Activated CD4-positive, alpha-beta T cell treated with anti-CD3 and anti-CD28 coated beads for 24 hours (primary cell): ENCODE results near the gene CASP2.

Experiments
- DNase-seq, 2 donors: peaks; one replicate each; pipeline ENCODE4 v3.0.0-alpha.2; 2020; ENCODE audit warnings: low read depth in 2 of 2

CASP2 gene

DNA sequence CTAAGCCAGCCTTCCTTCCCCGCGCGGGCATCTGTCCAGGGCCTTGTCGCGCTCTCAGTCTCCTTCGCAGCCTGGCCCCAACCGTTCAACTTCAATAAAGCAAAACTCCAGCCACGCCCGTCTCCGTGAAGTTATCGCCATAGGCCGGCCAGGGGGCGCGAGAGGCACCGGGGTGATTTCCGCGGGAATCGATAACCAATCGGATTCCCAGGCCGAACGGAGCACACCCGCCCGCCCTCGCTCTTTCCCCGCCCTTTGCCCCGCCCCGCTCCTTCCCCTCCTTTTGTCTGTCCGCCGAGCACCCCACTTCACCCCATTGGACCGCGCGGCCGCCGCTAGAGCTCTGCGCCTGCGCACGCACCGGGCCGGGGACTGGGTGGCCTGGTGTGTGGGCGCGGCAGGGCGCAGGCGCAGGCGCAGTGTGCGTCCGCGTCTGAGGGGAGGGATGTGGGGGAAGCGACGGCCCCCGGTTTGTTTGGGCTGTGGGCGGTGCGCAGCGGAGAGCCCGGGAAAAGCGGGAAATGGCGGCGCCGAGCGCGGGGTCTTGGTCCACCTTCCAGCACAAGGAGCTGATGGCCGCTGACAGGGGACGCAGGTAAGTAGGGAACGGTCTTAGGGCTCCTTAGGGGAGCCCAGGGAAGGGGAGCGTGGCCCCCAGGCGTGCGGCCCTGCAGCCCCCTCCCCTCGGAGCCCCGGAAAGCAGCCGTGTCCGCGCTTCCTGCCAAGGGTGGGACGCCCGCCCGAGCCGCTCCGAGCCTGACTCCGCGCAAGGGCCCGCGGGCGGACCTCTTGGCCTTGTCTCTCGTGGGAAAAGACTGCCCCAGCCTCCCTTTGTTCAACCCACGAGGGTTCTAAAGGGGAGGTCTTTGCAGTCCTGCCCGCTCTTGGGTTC is at the start of gene CASP2:
CASP2 (plus strand) TSS at position 417 of the 892 bp plus-strand sequence; CDS start at position 522, 105 bp downstream.
- DNase-seq, result peak; percentile 98

DNA sequence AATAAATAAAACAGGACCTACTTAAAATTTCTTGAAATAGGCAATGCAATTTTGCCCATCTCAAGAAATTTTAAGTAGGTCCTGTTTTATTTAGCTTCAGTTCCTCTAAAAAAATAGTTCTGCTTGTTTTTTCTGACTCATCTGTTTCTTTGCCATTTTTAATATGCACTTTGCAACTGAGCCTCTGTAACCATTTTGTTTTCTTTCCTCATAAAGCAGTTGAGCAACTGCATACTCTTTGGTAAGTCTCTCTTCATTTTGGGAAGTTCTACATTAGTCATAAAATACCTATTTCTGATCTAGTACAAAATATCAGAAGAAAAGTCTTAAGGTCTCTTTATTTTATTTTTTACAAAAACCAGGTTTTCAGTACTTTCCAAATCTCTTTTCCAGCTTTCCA is 48.3 kb upstream of the CASP2 start:
- DNase-seq, result no peak

DNA sequence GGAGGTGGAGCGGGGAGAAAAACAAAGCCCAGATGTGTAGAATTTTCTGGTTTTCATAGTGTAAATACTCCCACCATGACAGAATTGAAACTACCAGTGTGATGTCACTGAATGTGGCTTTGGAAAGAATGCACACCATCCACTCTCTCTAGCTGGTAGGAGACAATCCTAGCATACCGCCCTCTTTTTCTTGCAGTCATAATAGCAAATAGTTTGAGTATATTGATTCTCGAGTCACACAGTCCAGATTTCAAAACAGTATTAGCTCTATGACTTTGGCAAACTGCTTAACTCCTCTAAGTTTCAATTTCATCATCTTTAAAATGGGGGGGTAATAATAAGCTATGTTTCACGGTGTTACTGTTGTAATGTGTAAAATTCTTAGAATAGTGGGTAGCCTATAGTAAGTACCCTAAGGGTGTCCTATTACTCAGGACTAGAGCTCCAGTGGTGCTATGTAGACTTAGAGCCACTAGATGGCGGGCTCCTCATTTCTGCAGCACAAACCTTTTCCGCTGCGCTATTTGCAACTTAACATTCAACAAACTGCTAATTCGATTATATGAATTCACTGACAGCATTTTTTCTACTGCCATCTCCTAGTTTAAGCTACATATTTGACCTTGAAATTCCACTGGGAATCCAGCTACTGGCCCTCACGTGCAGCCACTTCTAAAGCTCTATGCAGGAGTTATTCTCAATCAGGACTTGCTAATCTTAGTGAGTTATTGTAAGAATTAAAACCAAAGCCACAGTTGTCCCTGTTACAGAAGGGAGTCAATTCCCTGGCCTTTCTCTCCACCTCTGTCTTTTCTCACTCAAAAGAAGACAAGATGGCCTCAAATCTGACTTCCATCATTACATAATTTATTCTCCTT is 47.6 kb upstream of the CASP2 start:
- DNase-seq, result peak; percentile 45 to 60

DNA sequence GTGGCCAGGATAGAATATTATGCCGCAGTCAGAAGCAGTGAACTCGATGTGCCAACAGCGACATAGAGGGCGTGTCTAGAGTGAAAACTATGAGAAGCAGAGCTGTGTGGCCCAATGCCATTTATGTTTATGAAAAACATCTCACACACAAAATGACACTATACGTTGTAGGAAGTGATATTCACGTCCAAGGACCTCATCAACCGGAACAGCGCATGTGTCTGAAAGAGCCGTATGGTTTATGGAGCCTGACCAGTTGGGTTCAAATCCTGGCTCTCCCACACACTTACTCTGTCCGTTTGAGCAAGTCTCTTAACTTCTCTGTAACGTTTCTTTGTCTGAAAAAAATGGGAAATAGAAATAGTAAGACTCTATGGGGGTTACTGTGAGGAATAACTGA is 45.8 kb upstream of the CASP2 start:
- no peak for DNase-seq

DNA sequence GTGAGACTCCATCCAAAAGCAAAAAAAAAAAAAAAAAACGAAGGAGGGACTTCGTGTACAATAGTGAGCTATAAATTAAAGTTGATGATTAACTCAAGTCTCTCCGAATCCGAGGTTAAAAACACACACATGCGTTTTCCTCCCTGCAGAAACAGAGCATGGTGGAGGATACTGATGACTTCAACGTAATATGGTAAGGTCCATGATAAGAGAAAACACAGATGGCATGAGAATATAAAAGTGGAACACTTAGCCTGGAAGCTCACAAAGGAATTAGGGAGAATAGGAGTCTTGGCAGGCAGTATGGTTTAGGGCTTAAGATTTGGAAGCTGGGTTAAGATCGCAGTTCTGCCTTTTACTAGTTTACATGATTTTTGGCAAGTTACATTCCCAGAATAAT is 45.0 kb upstream of the CASP2 start:
- DNase-seq, result no peak

DNA sequence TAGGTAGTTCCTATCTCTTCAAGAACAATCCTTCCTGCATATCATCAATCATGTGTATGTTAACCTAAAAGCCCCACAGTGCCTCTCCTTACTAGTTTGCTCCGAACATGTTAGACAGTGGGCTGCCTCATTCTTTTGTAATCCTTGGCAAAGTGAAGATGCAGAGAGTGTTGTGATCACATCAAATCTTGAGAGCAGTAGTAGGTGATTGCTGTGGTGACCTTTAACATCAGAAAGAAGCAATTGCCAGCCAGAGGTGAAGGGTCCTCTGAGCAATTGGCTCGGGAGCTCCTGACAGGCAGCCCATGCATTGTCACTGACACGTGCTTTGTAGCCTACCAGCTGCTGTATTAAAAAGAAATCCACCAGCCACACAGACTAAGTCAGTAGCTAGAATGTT is 44.5 kb upstream of the CASP2 start:
- no peak for DNase-seq

DNA sequence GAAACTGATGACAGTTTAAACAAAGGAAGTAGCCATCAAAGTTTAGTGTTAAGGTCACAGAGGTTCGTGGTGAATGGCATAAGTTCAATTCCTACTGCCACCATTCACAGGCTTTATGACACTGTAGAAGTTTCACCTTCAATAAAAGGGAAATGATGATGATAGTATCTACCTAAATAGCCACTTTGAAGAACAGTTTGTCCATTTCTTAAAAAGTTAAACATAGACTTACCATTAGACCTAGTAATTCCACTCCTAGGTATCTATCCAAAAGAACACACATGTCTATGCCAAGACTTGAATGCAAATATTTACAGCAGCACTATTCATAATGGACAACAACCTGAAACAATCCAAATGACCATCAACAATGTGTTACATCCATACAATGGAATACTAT is 43.8 kb upstream of the CASP2 start:
- DNase-seq, result no peak

DNA sequence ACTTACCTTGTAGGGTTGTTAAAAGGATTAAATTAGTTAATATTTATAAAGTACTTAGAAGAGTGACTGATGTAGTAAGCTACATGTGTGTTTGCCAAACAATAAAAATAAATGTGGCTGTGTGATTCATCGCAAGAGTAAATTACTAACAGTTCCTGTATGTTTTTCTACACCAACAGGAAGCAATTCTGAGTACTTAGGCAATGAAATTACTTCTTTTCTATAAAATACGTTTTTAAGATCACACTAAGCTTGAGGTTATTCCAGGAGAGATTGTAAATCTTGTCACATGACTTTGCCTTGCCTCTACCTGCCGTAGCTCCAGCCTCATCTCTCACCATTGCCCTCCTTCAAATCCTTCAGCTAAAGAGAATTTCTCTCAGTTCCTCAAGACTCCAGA is 43.0 kb upstream of the CASP2 start:
- no peak for DNase-seq

DNA sequence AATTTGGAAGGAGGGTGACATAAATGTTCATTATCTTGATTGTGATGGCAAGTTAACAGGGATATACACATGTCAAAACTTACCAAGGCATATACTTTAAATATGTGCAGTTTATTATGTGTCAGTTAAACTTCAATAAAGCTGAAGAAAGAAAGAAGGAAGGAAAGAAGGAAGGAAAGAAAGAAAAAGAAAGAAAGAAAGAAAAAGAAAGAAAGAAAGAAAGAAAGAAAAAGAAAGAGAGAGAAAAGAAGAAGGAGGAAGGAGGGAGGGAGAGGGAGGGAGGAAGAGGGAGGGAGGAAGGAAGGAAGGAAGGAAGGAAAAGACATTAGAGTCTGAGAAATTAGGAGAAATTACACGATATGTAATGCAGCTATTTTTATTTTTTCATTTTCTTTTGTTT is 40.8 kb upstream of the CASP2 start:
- DNase-seq, result no peak

DNA sequence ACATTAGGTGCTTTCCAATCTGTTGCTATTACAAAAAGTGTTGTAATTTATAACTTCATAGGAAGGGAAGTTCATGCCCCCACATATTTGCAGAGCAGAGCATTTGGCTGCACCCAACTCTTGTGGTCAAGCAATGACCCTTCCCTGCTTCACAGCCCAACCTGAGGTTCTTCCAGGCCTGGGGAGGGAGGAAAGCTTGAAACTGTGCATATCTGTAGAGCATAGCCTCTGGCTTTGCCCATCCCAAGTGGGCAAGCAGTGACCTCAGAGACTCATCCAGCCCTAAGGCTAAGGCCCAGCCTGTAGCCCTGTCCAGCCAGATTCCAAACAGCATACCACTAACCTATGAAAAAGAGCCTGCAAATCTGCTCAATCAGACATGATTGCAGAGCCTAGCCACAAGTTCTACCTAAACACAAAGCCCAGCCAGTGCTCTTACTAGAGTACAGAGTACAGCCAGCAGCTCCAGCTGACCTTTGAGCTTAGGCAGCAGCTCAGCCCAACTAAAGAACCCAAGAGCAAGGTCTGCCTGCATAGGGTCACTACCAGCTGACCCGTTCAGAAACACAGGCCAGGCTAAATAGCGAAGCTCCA is 39.3 kb upstream of the CASP2 start:
- no peak for DNase-seq

DNA sequence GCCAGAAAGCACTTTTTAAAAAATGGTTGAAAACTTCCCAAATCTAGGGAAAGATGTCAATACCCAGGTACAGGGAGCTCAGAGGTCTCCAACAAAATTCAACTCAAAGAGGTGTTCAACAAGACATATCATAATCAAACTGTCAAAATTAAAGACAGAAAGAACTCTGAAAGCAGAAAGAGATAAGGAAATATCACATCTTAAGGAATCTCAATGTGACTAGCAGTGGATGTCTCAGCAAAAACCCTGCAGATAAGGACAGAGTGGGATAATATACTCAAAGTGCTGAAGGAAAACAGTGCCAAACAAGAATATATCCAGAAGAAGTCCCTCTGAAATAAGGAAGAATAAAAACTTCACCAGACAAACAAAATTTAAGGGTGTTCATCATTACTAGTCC is 38.0 kb upstream of the CASP2 start:
- no peak for DNase-seq

DNA sequence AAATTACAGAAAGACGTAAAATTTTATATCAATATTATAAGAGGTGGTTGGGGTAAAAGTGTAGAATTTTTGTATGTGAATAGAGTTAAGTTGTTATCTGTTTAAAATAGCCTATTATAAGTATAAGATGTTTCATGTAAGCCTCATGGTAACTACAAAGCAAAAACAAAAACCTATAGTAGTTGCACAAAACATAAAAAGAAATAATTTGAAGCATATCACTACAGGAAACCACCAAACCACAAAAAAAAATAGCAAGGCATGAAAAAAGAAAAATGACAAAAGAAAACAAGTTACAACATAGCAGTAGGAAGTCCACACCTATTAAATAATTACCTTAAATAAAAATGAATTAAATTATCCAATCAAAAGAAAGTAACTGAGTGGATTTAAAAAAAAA is 37.3 kb upstream of the CASP2 start:
- DNase-seq, result no peak

DNA sequence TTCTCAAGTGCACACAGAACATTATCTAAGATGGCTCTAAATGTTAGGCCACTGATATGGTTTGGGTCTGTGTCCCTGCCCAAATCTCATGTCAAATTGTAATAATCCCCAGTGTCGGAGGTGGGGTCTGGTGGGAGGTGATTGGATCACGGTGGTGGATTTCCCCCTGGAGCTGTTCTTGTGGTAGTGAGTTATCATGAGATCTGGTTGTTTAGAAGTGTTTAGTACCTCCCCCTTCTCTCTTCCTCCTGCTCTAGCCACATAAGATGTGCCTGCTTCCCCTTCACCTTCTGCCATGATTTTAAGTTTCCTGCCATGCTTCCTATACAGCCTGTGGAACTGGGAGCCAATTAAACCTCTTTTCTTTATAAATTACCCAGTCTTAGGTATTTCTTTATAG is 36.1 kb upstream of the CASP2 start:
- DNase-seq, result no peak

DNA sequence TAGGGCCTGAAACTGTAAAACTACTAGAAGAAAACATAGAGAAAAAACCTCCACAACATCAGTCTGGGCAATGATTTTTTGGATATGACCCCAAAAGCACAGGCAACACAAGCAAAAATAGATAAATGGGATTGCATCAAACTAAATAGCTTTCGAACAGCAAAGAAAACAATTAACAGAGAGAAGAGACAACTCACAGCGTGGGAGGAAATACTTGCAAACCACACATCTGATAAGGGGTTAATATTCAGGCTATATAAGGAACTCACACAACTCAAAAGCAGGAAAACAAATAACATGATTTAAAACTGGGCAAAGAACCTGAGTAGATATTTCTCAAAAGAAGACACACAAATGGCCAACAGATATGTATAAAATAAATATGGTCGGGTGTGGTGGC is 32.6 kb upstream of the CASP2 start:
- no peak for DNase-seq

DNA sequence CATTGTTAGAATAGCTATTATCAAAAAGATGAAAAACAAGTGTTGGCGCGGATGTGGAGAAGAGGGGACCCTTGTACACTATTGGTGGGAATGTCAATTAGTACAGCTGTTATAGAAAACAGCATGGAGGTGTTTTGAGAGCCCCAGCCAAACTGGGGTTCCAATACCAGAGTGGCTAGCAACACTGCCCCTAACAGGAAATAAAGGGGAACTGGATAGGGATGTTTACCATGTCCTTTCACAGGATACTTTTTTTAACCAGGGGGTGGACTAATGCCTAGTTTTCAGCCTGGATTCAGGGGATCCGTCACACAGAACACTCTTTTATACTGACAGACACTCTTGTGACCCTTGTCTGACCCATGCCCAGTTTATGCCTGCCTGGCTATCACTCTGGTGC is 31.8 kb upstream of the CASP2 start:
- DNase-seq, result no peak

DNA sequence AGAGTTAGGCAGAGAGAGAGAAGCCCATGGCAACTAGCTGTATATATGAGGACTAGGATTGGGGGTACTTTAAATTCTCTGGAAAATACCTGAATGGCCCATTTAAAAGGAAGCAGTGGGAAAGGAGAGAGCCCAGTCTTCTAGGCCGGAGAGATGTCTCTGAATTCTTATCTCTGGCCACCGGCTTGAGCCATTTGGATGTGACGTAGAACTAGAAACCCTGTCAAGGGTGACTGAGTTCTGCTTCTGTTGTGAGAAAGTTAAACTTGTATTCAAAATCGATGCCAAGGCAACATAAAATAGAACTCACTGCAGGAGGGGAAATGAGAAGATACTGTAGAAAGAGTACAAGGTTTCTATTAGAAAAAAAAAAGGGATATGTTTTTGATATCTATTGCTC is 31.2 kb upstream of the CASP2 start:
- no peak for DNase-seq

DNA sequence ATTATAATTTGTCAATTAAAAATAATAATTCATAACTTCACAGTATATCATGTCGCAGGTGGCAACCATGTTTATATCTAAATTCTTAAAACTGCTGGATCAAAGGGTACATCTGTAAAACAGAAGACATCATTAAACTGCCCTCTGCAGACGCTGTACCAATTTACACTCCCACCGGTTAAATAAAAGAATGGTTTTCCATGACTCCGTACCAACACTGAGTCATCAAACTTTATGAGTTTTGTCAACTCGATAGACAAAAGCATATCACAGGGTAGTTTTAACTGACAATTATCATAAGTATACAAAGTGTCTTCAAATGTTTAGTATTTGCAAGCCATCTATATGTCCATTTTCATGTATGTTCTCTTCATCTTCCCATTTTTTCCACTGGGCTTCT is 30.6 kb upstream of the CASP2 start:
- DNase-seq, result no peak

DNA sequence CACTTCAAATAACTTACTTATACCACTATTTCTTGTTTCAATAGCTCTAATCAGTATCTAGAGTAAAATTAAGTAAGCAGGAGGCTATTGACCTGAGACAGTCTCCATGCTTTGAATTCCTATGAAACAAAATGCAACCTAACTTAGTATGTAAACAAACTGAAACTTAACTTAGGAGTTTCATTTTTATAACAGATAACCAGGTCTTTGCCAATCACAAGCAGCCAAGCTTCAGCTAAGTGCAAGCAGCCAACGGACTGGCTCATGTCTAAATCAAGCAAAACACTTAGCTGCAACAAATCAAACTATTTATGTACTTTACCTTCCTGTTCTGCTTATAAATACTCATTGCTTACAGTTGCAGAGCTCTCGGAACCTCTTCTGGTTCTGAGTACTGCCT is 29.3 kb upstream of the CASP2 start:
- no peak for DNase-seq

DNA sequence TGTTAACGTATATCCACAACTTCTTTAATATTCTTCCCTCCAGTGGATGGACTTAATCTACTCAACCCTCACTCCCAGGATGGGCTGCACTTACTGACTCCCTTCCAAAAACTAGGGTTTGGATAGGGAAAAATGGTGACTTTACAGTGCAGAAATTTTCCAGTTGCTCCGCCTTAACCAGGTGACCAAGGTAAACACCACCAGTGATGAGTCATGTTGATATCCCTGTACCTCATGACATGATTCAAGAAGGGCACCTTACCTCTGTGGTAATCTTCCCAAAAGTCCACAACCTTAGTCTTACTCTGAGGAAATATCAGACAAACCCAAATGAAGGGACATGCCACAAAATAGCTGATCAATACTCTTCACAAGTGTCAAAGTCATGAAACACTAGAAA is 28.4 kb upstream of the CASP2 start:
- no peak for DNase-seq

DNA sequence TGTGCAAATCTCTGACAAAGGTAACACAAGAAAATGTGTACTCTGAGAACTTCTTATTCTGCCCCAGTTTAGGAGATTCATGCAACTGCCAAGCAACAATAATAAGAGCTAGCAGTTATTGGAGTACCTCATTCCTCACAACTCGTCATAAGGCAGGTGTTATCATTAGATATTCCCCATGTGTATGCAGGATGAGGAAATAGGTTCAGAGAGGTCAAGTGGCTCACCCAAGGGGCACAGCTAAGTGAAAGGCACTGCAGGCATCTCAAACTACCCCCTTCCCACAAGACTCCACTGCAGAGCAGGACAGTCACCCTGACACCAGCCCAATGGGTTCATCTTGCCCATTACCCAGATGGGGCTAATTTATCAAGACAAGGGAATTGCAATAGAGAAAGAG is 26.2 kb upstream of the CASP2 start:
- DNase-seq, result no peak

DNA sequence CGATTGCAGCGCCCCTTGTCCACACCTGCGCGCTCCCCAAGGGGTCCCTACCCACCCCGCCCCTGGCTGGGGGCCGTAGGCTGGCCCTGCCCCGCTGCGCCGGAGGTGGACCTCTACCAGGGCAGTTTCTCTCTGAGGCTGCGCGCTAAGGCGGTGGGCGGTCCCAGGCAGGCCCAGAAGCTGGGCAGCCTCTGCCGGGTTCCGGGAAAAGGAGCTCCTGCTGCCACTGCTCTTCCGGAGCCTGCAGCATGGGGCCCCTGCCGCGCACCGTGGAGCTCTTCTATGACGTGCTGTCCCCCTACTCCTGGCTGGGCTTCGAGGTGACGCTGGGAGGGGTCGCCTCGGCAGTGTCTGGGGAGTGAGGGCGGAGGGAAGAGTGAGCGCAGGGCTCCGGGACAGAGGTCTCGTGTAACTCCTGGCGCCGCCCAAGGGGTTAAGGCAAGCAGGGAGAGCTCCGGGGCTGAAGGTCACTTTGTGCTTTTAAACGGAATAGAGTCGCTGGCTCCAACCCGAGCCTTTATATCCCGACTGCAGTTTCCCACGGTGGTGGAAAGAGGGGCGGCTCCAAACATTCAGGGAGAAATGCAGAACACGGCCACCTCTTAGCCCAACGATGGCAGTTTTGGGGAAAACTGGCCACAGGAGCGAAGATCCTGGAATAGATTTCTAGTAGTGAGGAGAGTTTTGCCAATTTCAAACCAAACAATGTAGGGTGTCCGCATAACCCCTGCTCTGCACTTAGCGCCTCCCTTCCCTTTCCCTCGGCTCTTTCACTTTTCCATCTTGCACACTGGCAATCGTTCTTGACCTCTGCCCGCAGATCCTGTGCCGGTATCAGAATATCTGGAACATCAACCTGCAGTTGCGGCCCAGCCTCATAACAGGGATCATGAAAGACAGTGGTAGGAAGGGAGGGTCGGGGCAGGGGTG is 24.6 kb upstream of the CASP2 start, which contains the start of gene GSTK1:
GSTK1 (plus strand) TSS at position 176 of the 930 bp plus-strand sequence; CDS start at position 249, 73 bp downstream.
- DNase-seq, result peak; percentile 74 to 75
